ENCODE data around the gene PAN3. TPM values are rescaled to one million over a fixed set of nuclear protein-coding genes. Genes with fewer than 3 reads are reported as not detected.
"Not testable (repeated sequence)": the region's sequence is repeated elsewhere in the genome, so short reads cannot be mapped to it uniquely, and the experiment has no call there.

PAN3 gene
- total RNA-seq: 10 to 100 TPM; 26.0 to 28.3 TPM

- intact Hi-C loops (cut with micrococcal nuclease): loop anchor here (1.0 to 5.0 kb wide), 9 partner anchors 15 to 1886 kb away; partner anchors contain the start of genes CDK8, MTIF3, POLR1D and POMP
- ChIA-PET CTCF (no interaction called here), POLR2A (interaction anchor here (1.2 kb wide), 1 partner anchor 10 kb away, joined by 4 read pairs; no protein-coding TSS in a partner anchor)
- Mint-ChIP-seq H3K9me3 (no peaks in the 10 kb centered on the region), H3K27ac (peak within 1 kb of the TSS; percentile 98), H3K36me3 (peaks cover 3% of the 10 kb centered on the region), H3K4me3 (peak within 1 kb of the TSS; percentile 91), H3K27me3 (no peaks in the 10 kb centered on the region), H3K4me1 (ENCODE audit: low read depth) (peaks cover 41% of the 10 kb centered on the region)
- DNase-seq: peak; percentile 94
Measured at GRCh38 chr13:28138012-28138755, at the start of gene PAN3. Gene PAN3 (plus strand): TSS chr13:28138545. CDS start chr13:28138658, 113 bp downstream.

- intact Hi-C loops (cut with micrococcal nuclease): no loop called here
- H3K4me1 Mint-ChIP-seq (ENCODE audit: low read depth): no peaks in the 10 kb centered on the region
- no peaks in the 10 kb centered on the region for H3K9me3 Mint-ChIP-seq
- DNase-seq: no peak
- H3K27ac Mint-ChIP-seq: no peak overlapping the region
- ChIA-PET POLR2A (no interaction called here), CTCF (no interaction called here)
- H3K36me3 Mint-ChIP-seq: no peaks in the 10 kb centered on the region
- H3K27me3 Mint-ChIP-seq: peaks cover 26% of the 10 kb centered on the region
- H3K4me3 Mint-ChIP-seq: no peak overlapping the region
Measured at GRCh38 chr13:28089065-28089464, 49.3 kb upstream of the PAN3 start.

- ChIA-PET POLR2A (no interaction called here), CTCF (interaction anchor here (0.6 kb wide), 1 partner anchor 16 kb away, joined by 3 read pairs; no protein-coding TSS in a partner anchor)
- Mint-ChIP-seq H3K9me3 (no peaks in the 10 kb centered on the region), H3K4me1 (ENCODE audit: low read depth) (no peaks in the 10 kb centered on the region), H3K36me3 (no peaks in the 10 kb centered on the region), H3K27ac (no peak overlapping the region), H3K4me3 (no peak overlapping the region), H3K27me3 (peaks cover 31% of the 10 kb centered on the region)
- no peak for DNase-seq
- intact Hi-C loops (cut with micrococcal nuclease): no loop called here
Measured at GRCh38 chr13:28092431-28092830, 45.9 kb upstream of the PAN3 start.

DNA sequence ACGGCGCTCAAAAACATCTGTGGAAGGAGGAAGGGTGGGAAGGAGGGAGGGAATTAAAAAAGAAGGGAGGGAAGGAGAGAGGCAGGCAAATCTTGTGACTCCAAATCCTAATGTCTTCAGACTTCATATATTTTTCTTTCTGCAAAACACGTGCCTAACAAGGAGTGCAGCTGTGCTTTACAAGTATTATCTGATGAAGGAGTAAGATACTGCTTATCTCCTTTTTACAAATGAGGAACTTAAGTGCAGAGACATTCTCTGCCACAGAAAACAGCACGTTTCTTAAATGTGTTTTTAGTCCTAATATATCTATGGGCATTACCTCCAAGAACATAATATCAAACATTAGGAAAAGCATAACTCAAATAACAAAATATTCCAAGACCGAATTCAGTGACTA, 44.5 kb upstream of the PAN3 start:
- Mint-ChIP-seq H3K4me3 (no peak overlapping the region), H3K9me3 (no peaks in the 10 kb centered on the region), H3K36me3 (no peaks in the 10 kb centered on the region), H3K27ac (no peak overlapping the region), H3K27me3 (peaks cover 35% of the 10 kb centered on the region), H3K4me1 (ENCODE audit: low read depth) (no peaks in the 10 kb centered on the region)
- POLR2A ChIA-PET: no interaction called here
- DNase-seq: no peak
- intact Hi-C loops (cut with micrococcal nuclease): no loop called here
- CTCF ChIA-PET: interaction anchor here (0.5 kb wide), 1 partner anchor 32 kb away, joined by 3 read pairs; no protein-coding TSS in a partner anchor

GRCh38 chr13:28094306-28094705, 44.0 kb upstream of the PAN3 start:
- H3K27me3 Mint-ChIP-seq: peaks cover 38% of the 10 kb centered on the region
- H3K4me3 Mint-ChIP-seq: no peak overlapping the region
- no peak for DNase-seq
- intact Hi-C loops (cut with micrococcal nuclease): no loop called here
- CTCF ChIA-PET: interaction anchor here (0.5 kb wide), 1 partner anchor 33 kb away, joined by 3 read pairs; no protein-coding TSS in a partner anchor
- POLR2A ChIA-PET: no interaction called here
- H3K4me1 Mint-ChIP-seq (ENCODE audit: low read depth): peaks cover under 1% of the 10 kb centered on the region
- no peak overlapping the region for H3K27ac Mint-ChIP-seq
- no peaks in the 10 kb centered on the region for H3K9me3 Mint-ChIP-seq
- no peaks in the 10 kb centered on the region for H3K36me3 Mint-ChIP-seq

- CTCF ChIA-PET: no interaction called here
- H3K4me3 Mint-ChIP-seq: no peak overlapping the region
- no peak for DNase-seq
- H3K27ac Mint-ChIP-seq: no peak overlapping the region
- POLR2A ChIA-PET: no interaction called here
- H3K27me3 Mint-ChIP-seq: peaks cover 48% of the 10 kb centered on the region
- peaks cover 9% of the 10 kb centered on the region for H3K4me1 Mint-ChIP-seq (ENCODE audit: low read depth)
- H3K36me3 Mint-ChIP-seq: no peaks in the 10 kb centered on the region
- intact Hi-C loops (cut with micrococcal nuclease): no loop called here
- H3K9me3 Mint-ChIP-seq: no peaks in the 10 kb centered on the region
Measured at GRCh38 chr13:28097503-28097902, 40.8 kb upstream of the PAN3 start.

DNA sequence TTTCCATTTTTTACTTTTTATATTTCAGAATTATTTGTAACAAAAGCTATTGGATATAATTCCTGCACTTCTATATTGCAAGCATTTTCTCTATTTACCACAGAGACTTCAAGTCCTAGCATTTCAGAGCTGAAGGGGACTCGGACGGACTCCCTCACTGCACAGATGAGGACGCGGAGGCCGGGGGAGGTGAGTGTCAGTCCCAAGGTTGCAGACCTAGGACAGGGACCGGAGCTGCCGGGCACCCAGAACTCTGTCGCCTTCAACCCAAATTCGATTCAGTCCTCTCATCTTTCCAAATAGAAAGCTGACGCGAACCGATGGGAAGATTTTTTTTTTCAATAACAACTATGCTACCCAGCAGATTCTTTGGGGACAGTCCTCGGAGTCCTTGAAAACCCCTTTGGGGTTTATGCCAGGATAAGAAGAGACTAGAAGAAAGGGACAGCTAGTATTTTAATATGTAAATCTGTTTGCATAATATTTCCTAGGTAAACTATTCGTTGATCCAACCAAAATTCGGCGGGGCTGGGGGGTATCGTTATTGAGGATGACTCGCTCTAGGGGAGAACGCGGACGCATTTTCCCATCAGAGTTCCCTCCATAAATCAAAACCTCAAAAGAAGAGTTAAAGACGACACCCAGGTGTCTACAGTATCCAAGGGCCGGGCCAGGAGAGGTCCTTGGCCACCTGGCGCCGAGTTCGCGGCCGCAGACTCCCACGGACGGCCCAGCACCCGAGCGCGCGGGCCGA, 38.8 kb upstream of the PAN3 start:
- intact Hi-C loops (cut with micrococcal nuclease): no loop called here

GRCh38 chr13:28100150-28101121, 37.9 kb upstream of the PAN3 start, which contains the start of gene FLT3:
Gene FLT3 (minus strand): TSS chr13:28100576. CDS start chr13:28100510, 66 bp downstream.
- peak; percentile 54 for DNase-seq
- ChIA-PET POLR2A (no interaction called here), CTCF (interaction anchor here (0.6 kb wide), 1 partner anchor 10 kb away, joined by 3 read pairs; no protein-coding TSS in a partner anchor)
- Mint-ChIP-seq H3K9me3 (no peaks in the 10 kb centered on the region), H3K36me3 (no peaks in the 10 kb centered on the region), H3K4me1 (ENCODE audit: low read depth) (peaks cover 9% of the 10 kb centered on the region), H3K27ac (no peak within 1 kb of the TSS), H3K27me3 (peaks cover 49% of the 10 kb centered on the region), H3K4me3 (peak within 1 kb of the TSS; percentile 37)
- intact Hi-C loops (cut with micrococcal nuclease): no loop called here

More for the DNA sequence above, 38.8 kb upstream of the PAN3 start:
- Mint-ChIP-seq H3K27ac (no peak overlapping the region), H3K4me3 (peak overlapping the region; percentile 37), H3K4me1 (ENCODE audit: low read depth) (peaks cover 9% of the 10 kb centered on the region), H3K36me3 (no peaks in the 10 kb centered on the region), H3K9me3 (no peaks in the 10 kb centered on the region), H3K27me3 (peaks cover 51% of the 10 kb centered on the region)
- ChIA-PET POLR2A (no interaction called here), CTCF (interaction anchor here (0.6 to 0.7 kb wide), 2 partner anchors 9 to 722 kb away, joined by 3 read pairs; no protein-coding TSS in a partner anchor)
- DNase-seq: no peak

- intact Hi-C loops (cut with micrococcal nuclease); H3K36me3 Mint-ChIP-seq; DNase-seq; H3K27ac Mint-ChIP-seq; CTCF ChIA-PET; H3K4me1 Mint-ChIP-seq (ENCODE audit: low read depth); H3K4me3 Mint-ChIP-seq; H3K9me3 Mint-ChIP-seq; POLR2A ChIA-PET: not testable (repeated sequence)
- H3K27me3 Mint-ChIP-seq: peaks cover 43% of the 10 kb centered on the region
Measured at GRCh38 chr13:28101886-28102285, 36.5 kb upstream of the PAN3 start.

DNA sequence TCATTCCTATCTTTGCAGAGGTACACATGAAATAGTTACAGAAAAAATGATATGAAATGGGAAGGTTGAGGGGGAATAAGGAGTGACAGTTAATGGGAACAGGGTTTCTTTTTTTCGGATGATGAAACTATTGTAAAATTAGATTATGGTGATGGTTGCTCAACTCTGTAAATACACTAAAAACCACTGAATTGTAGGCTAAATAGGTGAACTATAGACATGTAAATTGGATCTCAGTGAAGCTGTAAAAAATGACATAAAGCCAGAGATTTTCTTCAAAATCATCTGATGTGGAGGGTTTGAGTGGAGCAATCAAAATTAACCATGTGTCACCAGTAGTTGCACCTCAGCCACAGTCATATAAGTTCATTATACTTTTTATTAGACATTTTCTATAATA, 31.4 kb upstream of the PAN3 start:
- Mint-ChIP-seq H3K27me3 (peaks cover 16% of the 10 kb centered on the region), H3K36me3 (no peaks in the 10 kb centered on the region), H3K27ac (no peak overlapping the region), H3K4me1 (ENCODE audit: low read depth) (no peaks in the 10 kb centered on the region), H3K4me3 (no peak overlapping the region), H3K9me3 (no peaks in the 10 kb centered on the region)
- DNase-seq: no peak
- intact Hi-C loops (cut with micrococcal nuclease): no loop called here
- ChIA-PET CTCF (no interaction called here), POLR2A (no interaction called here)

DNA sequence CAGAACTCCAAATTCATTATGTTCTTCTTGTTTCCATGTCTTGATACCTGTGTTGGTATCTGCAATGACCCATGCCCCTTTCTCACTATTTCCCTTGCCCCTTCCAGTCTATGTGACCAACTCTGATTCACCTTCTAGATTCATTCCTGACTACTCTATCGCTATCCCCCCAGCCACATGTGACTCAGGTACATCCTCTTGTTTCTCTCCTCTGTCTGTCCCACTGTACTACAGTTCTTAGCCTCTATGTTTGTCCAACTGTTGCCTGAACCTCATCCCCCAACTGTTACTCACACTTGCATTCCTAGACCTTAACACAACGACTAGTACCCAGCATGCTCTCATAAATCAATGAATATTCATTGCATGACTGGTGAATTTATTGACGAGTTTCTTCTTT, 27.9 kb upstream of the PAN3 start:
- CTCF ChIA-PET: no interaction called here
- H3K27ac Mint-ChIP-seq: no peak overlapping the region
- no peaks in the 10 kb centered on the region for H3K36me3 Mint-ChIP-seq
- DNase-seq: no peak
- intact Hi-C loops (cut with micrococcal nuclease): no loop called here
- no peaks in the 10 kb centered on the region for H3K9me3 Mint-ChIP-seq
- H3K4me1 Mint-ChIP-seq (ENCODE audit: low read depth): no peaks in the 10 kb centered on the region
- H3K4me3 Mint-ChIP-seq: no peak overlapping the region
- POLR2A ChIA-PET: interaction anchor here (0.6 kb wide), 1 partner anchor 25 kb away, joined by 3 read pairs; no protein-coding TSS in a partner anchor
- H3K27me3 Mint-ChIP-seq: peaks cover 3% of the 10 kb centered on the region
